HCT116 (cell line): ENCODE results near the gene NPR3. TPM values are rescaled to one million over a fixed set of nuclear protein-coding genes. Genes with fewer than 3 reads are reported as not detected.

Experiments
- ATAC-seq: fragments of 200-7000 bp; cut with Tn5 transposase; 2 replicates; pipeline ENCODE4 v1.9.1; 2020; ENCODE audit warnings: mild to moderate bottlenecking, moderate library complexity
- BruUV-seq: library from RNA; stranded (reverse); fragments of 400-500 nt; replicated peaks from 2 replicates; lab custom pipeline; 2021; lab: Mats Ljungman, UMichigan
- CTCF ChIA-PET: fragments of 300-600 bp; sonication (Branson Sonifier 250); formaldehyde crosslinking; loops from one replicate; lab custom pipeline; 2021; ENCODE audit warnings: antibody characterized with exemption; lab: Charles Lee
- POLR2A ChIA-PET: fragments of 300-600, 350-600 bp; sonication (Branson Sonifier 250); formaldehyde crosslinking; loops from one replicate; lab custom pipeline; 2021; ENCODE audit warnings: antibody characterized with exemption; lab: Charles Lee
- RAD21 ChIA-PET, 2 experiments: fragments of 300-600 bp; sonication (Branson Sonifier 250); formaldehyde crosslinking; loops; one replicate each; lab custom pipeline; 2023; ENCODE audit warnings: low total read pairs in 2 of 2; ENCODE audit not compliant: uncharacterized antibody in 2 of 2, unreplicated experiment in 2 of 2, low non-redundant PET in 1 of 2; lab: Charles Lee
- DNase-seq: peaks from one replicate; pipeline ENCODE4 v3.0.0-alpha.2; 2010; ENCODE audit warnings: low read depth, low spot score
- H2AFZ ChIP-seq: fragments of 200-600 bp; shearing (Covaris generic), sonication (generic); 2 replicates; pipeline ENCODE4 v1.6.1; 2017; ENCODE audit warnings: low read depth, mixed run types, mixed read lengths, antibody characterized with exemption, low read length; ENCODE audit not compliant: poor library complexity, severe bottlenecking
- H3K27ac ChIP-seq: 2 replicates; pipeline ENCODE4 v1.5.1; 2012; ENCODE audit warnings: low read depth, low read length
- H3K27me3 ChIP-seq: fragments of 200-600 bp; sonication (generic); 2 replicates; pipeline ENCODE4 v1.6.1; 2016; ENCODE audit warnings: mixed run types, low read length, mixed read lengths; ENCODE audit not compliant: insufficient read depth
- H3K36me3 ChIP-seq, 2 experiments: fragments of 200-500 bp in 1 of 2; fragments of 200-600 bp in 1 of 2; sonication (Bioruptor generic) in 1 of 2; sonication (generic) in 1 of 2; 2 replicates each; pipeline versions ENCODE4 v1.5.1 to v1.6.1; 2014 to 2016; ENCODE audit warnings: low read length in 2 of 2, inconsistent platforms in 1 of 2, mixed read lengths in 1 of 2, mixed run types in 1 of 2; ENCODE audit not compliant: insufficient read depth in 2 of 2, control insufficient read depth in 1 of 2
- H3K4me1 ChIP-seq, 2 experiments: fragments of 200-600 bp in 1 of 2; sonication (generic) in 1 of 2; 2 replicates each; pipeline versions ENCODE4 v1.5.1 to v1.6.1; 2012 to 2017; ENCODE audit warnings: low read length in 2 of 2, inconsistent platforms in 1 of 2, mild to moderate bottlenecking in 1 of 2, mixed read lengths in 1 of 2, mixed run types in 1 of 2, moderate library complexity in 1 of 2; ENCODE audit not compliant: insufficient read depth in 2 of 2, control insufficient read depth in 1 of 2
- H3K4me2 ChIP-seq: fragments of 200-600 bp; sonication (generic); 2 replicates; pipeline ENCODE4 v1.6.1; 2017; ENCODE audit warnings: mixed run types, low read length, mixed read lengths
- H3K4me3 ChIP-seq, 2 experiments: fragments of 200-600 bp in 1 of 2; sonication (generic) in 1 of 2; replicated peaks in 1 of 2; 2 replicates each; pipeline ENCODE4 v1.5.1; 2011 to 2016; ENCODE audit warnings: low read length in 2 of 2, control low read depth in 1 of 2, low read depth in 1 of 2, mild to moderate bottlenecking in 1 of 2, mixed read lengths in 1 of 2, mixed run types in 1 of 2
- H3K79me2 ChIP-seq: fragments of 200-600 bp; sonication (generic); 2 replicates; pipeline ENCODE4 v1.6.1; 2017; ENCODE audit warnings: mild to moderate bottlenecking, mixed run types, low read length, moderate library complexity, mixed read lengths; ENCODE audit not compliant: insufficient read depth
- H3K9ac ChIP-seq: fragments of 200-600 bp; sonication (generic); 2 replicates; pipeline ENCODE4 v1.6.1; 2016; ENCODE audit warnings: low read length, mixed read lengths
- H3K9me2 ChIP-seq: fragments of 200-600 bp; sonication (generic), shearing (Covaris generic); 2 replicates; pipeline ENCODE4 v1.6.1; 2017; ENCODE audit warnings: mixed run types, mild to moderate bottlenecking, moderate library complexity; ENCODE audit not compliant: insufficient read depth
- H3K9me3 ChIP-seq, 2 experiments: fragments of 200-500 bp in 1 of 2; fragments of 200-600 bp in 1 of 2; sonication (Bioruptor generic) in 1 of 2; sonication (generic) in 1 of 2; 2 replicates each; pipeline ENCODE4 v1.6.1; 2014 to 2017; ENCODE audit warnings: low read length in 2 of 2, mixed read lengths in 2 of 2, inconsistent platforms in 1 of 2, low read depth in 1 of 2, mild to moderate bottlenecking in 1 of 2, mixed run types in 1 of 2, moderate library complexity in 1 of 2; ENCODE audit not compliant: control insufficient read depth in 1 of 2, insufficient read depth in 1 of 2
- H4K20me1 ChIP-seq: fragments of 200-600 bp; sonication (generic), shearing (Covaris generic); 2 replicates; pipeline ENCODE4 v1.6.1; 2017; ENCODE audit warnings: mixed run types, mild to moderate bottlenecking, moderate library complexity; ENCODE audit not compliant: insufficient read depth
- CBX3 ChIP-seq: IDR thresholded peaks from 2 replicates; pipeline ENCODE4 v1.6.1; 2012; ENCODE audit warnings: low read depth
- CEBPB ChIP-seq: IDR thresholded peaks from 2 replicates; pipeline ENCODE4 v1.6.1; 2012; ENCODE audit warnings: low read depth
- CTCF ChIP-seq, 3 experiments: fragments of 200-600 bp in 1 of 3; sonication (generic) in 1 of 3; IDR thresholded peaks in 2 of 3; conservative IDR thresholded peaks in 1 of 3; 2 replicates each; pipeline ENCODE4 v1.5.1; 2012 to 2017; ENCODE audit warnings: low read depth in 2 of 3, low read length in 2 of 3, antibody characterized with exemption in 1 of 3, borderline replicate concordance in 1 of 3, control low read depth in 1 of 3, mild to moderate bottlenecking in 1 of 3, mixed read lengths in 1 of 3, mixed run types in 1 of 3, moderate library complexity in 1 of 3; ENCODE audit not compliant: insufficient read depth in 1 of 3
- EGR1 ChIP-seq: IDR thresholded peaks from 2 replicates; pipeline ENCODE4 v1.6.1; 2012; ENCODE audit warnings: low read depth
- ELF1 ChIP-seq: IDR thresholded peaks from 2 replicates; pipeline ENCODE4 v1.6.1; 2012; ENCODE audit warnings: low read depth, borderline replicate concordance
- EZH2 ChIP-seq: fragments of 200-600 bp; sonication (generic); IDR thresholded peaks from 2 replicates; pipeline ENCODE4 v1.6.1; 2017; ENCODE audit warnings: antibody characterized with exemption, mixed run types
- EZH2phosphoT487 ChIP-seq: fragments of 200-600 bp; IDR thresholded peaks from 2 replicates; pipeline ENCODE4 v1.6.1; 2018; ENCODE audit warnings: antibody characterized with exemption, borderline replicate concordance
- FOSL1 ChIP-seq: IDR thresholded peaks from 2 replicates; pipeline ENCODE4 v1.6.1; 2012; ENCODE audit warnings: low read depth
- JUND ChIP-seq: IDR thresholded peaks from 2 replicates; pipeline ENCODE4 v1.6.1; 2012
- MAX ChIP-seq: IDR thresholded peaks from 2 replicates; pipeline ENCODE4 v1.6.1; 2012
- RAD21 ChIP-seq: IDR thresholded peaks from 2 replicates; pipeline ENCODE4 v1.6.1; 2012; ENCODE audit warnings: low read depth, mild to moderate bottlenecking
- SIN3A ChIP-seq: IDR thresholded peaks from 2 replicates; pipeline ENCODE4 v1.6.1; 2012; ENCODE audit warnings: low read depth
- SP1 ChIP-seq: IDR thresholded peaks from 2 replicates; pipeline ENCODE4 v1.6.1; 2012; ENCODE audit warnings: low read depth
- SRF ChIP-seq: IDR thresholded peaks from 2 replicates; pipeline ENCODE4 v1.6.1; 2012; ENCODE audit warnings: low read depth
- YY1 ChIP-seq: IDR thresholded peaks from 2 replicates; pipeline ENCODE4 v1.6.1; 2011; ENCODE audit warnings: low read length, low read depth, moderate library complexity, mild to moderate bottlenecking; ENCODE audit not compliant: insufficient replicate concordance; ENCODE audit errors: extremely low read depth
- ZBTB33 ChIP-seq: IDR thresholded peaks from 2 replicates; pipeline ENCODE4 v1.6.1; 2011; ENCODE audit warnings: mild to moderate bottlenecking, low read length, moderate library complexity; ENCODE audit not compliant: insufficient replicate concordance; ENCODE audit errors: extremely low read depth
- ZFX ChIP-seq: fragments of 450-650 bp; IDR thresholded peaks from 2 replicates; pipeline ENCODE4 v1.6.1; 2017
- ZNF274 ChIP-seq: fragments of 200-500 bp; sonication (Bioruptor generic); IDR thresholded peaks from 2 replicates; pipeline ENCODE4 v1.6.1; 2014; ENCODE audit warnings: mild to moderate bottlenecking, low read depth, low read length, inconsistent platforms
- intact Hi-C: fragments of 100-400 bp; cut with micrococcal nuclease; formaldehyde crosslinking; loops from 2 replicates; pipeline ENCODE4 v1.10.0; 2022
- total RNA-seq: library from RNA; stranded (reverse); gene quantifications from one replicate; pipeline ENCODE4 v1.2.1, GENCODE V29; 2021; ENCODE audit not compliant: unreplicated experiment

Gene NPR3
- total RNA-seq, 1 experiment from 2014 or later = 0.39 TPM

- H2AFZ ChIP-seq = no peak overlapping the region
- no peak overlapping the region for H3K4me3 ChIP-seq
- H3K9me3 ChIP-seq = peaks cover 0 to 9% of the 10 kb centered on the region in 2 experiments; a peak in 2 of 4 replicates
- intact Hi-C loops = no loop called here
- H3K27me3 ChIP-seq = no peaks in the 10 kb centered on the region
- H3K36me3 ChIP-seq = no peaks in the 10 kb centered on the region
- no peaks in the 10 kb centered on the region for H4K20me1 ChIP-seq
- ChIA-PET RAD21 (no interaction called here), CTCF (no interaction called here), POLR2A (no interaction called here)
- H3K79me2 ChIP-seq = no peaks in the 10 kb centered on the region
- ATAC-seq = no peak
- no peak overlapping the region for H3K27ac ChIP-seq
- no peak for DNase-seq
- H3K4me1 ChIP-seq = no peaks in the 10 kb centered on the region
- no TSS peak for BruUV-seq
- no peak overlapping the region for H3K4me2 ChIP-seq
- TF ChIP-seq JUND (no peak), EZH2 (no peak), SRF (no peak), FOSL1 (no peak)
- TF ChIP-seq, all 23 proteins: peak for 0
- no peaks in the 10 kb centered on the region for H3K9me2 ChIP-seq
- no peak overlapping the region for H3K9ac ChIP-seq
Observed at GRCh38 chr5:32684260-32684659, 26.9 kb upstream of the NPR3 start.

GRCh38 chr5:32686799-32687498 lies 24.2 kb upstream of the NPR3 start:
- CTCF ChIA-PET = no interaction called here
- TF ChIP-seq EZH2phosphoT487 (no peak), ZFX (no peak), CTCF (IDR thresholded peaks at IDR 0.05 in 2 of 3, conservative IDR thresholded peaks at IDR 0.05 in 1 of 3; ENCODE audit: borderline replicate concordance in 1 of 3, insufficient read depth in 1 of 3, low read depth in 2 of 3, low read length in 2 of 3) (no peak), EZH2 (no peak), SRF (no peak), YY1 (no peak), SP1 (no peak), JUND (no peak), FOSL1 (no peak), ELF1 (no peak), MAX (no peak), ZBTB33 (no peak), CEBPB (no peak), SIN3A (no peak), ZNF274 (no peak), CBX3 (no peak), RAD21 (no peak), EGR1 (no peak)

More at GRCh38 chr5:32686799-32687498, 24.2 kb upstream of the NPR3 start:
- Histone ChIP-seq H3K36me3 (no peaks in the 10 kb centered on the region), H4K20me1 (no peaks in the 10 kb centered on the region), H3K27ac (no peak overlapping the region), H3K4me3 (no peak overlapping the region), H3K9me2 (no peaks in the 10 kb centered on the region), H3K4me1 (no peaks in the 10 kb centered on the region), H3K27me3 (no peaks in the 10 kb centered on the region), H3K79me2 (no peaks in the 10 kb centered on the region), H2AFZ (no peak overlapping the region), H3K9me3 (peaks cover 0 to 9% of the 10 kb centered on the region in 2 experiments; a peak in 2 of 4 replicates), H3K4me2 (no peak overlapping the region), H3K9ac (no peak overlapping the region)
- RAD21 ChIA-PET = no interaction called here
- intact Hi-C loops = no loop called here
- POLR2A ChIA-PET = no interaction called here
- ATAC-seq = no peak
- no peak for DNase-seq
- no TSS peak for BruUV-seq
